ENCODE measurements around the gene PRPF39.
"Not testable (repeated sequence)": the region's sequence is repeated elsewhere in the genome, so short reads cannot be mapped to it uniquely, and the experiment has no call there.

Gene PRPF39

DNA sequence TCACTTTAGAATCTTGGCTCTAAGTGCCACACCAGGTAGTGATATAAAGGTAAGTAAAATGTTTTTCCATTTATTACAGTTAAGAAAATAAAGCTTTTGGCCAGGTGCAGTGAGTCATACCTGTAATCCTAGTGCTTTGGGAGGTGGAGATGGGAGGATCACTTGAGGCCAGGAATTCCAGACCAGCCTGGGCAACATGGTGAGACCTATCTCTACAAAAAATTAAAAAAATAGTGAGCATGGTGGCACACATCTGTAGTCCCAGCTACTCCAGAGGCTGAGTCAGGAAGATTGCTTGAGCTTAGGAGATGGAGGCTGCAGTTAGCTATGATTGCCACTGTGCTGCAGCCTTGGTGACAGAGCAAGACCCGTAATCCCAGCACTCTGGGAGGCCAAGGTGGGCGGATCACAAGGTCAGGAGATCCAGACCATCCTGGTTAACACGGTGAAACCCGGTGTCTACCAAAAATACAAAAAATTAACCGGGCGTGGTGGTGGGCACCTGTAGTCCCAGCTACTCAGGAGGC is 56.8 kb downstream of the PRPF39 start:
- DNase-seq = no peak

- not testable (repeated sequence) for DNase-seq
Measured at GRCh38 chr14:45142083-45142482, 58.2 kb downstream of the PRPF39 start.

- DNase-seq = no peak
Measured at GRCh38 chr14:45144658-45145057, 60.7 kb downstream of the PRPF39 start.

DNA sequence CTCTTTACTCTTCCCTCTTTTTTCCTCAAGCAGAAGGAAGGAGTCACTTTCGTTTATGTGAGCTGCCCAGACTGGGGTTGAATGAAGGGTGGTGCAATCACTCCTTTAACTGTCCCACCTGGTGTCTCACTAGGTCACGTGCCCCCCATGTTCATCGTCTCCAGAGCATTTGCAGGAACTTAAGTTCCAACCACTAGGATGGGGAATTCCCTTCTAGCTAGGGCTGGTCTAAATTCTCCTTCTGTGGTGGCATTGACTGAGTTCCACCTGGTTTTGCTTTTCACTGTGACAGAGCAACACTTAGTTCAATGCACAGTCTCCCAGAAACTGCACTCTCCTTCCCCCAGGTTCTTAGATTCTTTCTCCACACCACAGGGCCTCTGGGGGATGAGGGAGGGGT is 61.3 kb downstream of the PRPF39 start:
- DNase-seq = no peak

GRCh38 chr14:45149602-45150001 is 65.7 kb downstream of the PRPF39 start:
- DNase-seq = no peak

GRCh38 chr14:45150386-45150890 is 66.5 kb downstream of the PRPF39 start:
- DNase-seq = no peak

GRCh38 chr14:45156067-45156466 is 72.2 kb downstream of the PRPF39 start:
- DNase-seq = no peak

All from activated CD4-positive, CD25-positive, alpha-beta regulatory T cell treated with anti-CD3 and anti-CD28 coated beads, Interleukin-2, amount 50 U/mL, for 72 hours (primary cell).